Vagina (tissue), 2 donors: Measurements from ENCODE around the gene CD33.

Experiments used
- POLR2AphosphoS5 ChIP-seq, 2 donors: sonication (generic); formaldehyde crosslinking; IDR thresholded peaks; one replicate each; pipeline ENCODE4 v1.9.0; 2017; ENCODE audit warnings: antibody characterized with exemption in 2 of 2, mild to moderate bottlenecking in 2 of 2, low read depth in 1 of 2; ENCODE audit not compliant: insufficient read depth in 1 of 2
- TF ChIP-seq, protein P1 (sequence below), 3 experiments: fragments of 450-650 bp in 2 of 3; fragments of 200-600 bp in 1 of 3; sonication (generic) in 1 of 3; IDR thresholded peaks; one replicate each; pipeline ENCODE4 v1.5.1; 2017 to 2019; ENCODE audit warnings: antibody characterized with exemption in 3 of 3, mild to moderate bottlenecking in 2 of 3, moderate library complexity in 2 of 3

DNA sequence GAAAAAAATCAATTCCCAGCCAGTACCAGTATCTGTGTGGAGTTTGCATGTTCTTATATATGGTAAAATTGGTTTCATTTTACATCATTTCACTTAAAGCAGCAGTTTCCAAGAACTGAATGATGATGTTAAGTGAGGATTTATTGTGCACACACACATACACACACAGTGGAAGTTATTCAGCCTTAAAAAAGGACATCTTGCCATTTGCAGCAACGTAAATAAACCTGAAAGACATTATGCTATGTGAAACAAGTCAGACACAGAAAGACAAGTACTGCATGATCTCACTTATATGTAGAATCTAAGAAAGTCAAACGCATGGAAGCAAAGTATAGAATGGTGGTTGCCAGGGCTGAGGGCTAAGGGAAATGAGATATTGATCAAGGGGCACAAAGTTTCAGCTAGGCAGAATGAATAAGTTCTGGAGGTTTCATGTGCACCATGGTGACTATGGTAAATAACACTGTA, 31.3 kb downstream of the CD33 start:
- TF ChIP-seq, protein P1, sequence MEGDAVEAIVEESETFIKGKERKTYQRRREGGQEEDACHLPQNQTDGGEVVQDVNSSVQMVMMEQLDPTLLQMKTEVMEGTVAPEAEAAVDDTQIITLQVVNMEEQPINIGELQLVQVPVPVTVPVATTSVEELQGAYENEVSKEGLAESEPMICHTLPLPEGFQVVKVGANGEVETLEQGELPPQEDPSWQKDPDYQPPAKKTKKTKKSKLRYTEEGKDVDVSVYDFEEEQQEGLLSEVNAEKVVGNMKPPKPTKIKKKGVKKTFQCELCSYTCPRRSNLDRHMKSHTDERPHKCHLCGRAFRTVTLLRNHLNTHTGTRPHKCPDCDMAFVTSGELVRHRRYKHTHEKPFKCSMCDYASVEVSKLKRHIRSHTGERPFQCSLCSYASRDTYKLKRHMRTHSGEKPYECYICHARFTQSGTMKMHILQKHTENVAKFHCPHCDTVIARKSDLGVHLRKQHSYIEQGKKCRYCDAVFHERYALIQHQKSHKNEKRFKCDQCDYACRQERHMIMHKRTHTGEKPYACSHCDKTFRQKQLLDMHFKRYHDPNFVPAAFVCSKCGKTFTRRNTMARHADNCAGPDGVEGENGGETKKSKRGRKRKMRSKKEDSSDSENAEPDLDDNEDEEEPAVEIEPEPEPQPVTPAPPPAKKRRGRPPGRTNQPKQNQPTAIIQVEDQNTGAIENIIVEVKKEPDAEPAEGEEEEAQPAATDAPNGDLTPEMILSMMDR (IDR thresholded peaks at IDR 0.05), result no peak
- no peak for TF ChIP-seq POLR2AphosphoS5 (IDR thresholded peaks at IDR 0.05; ENCODE audit: insufficient read depth in 1 of 2, low read depth in 1 of 2)
